ENCODE results near the gene KIF26B. TPM values are rescaled to one million over a fixed set of nuclear protein-coding genes. Genes with fewer than 3 reads are reported as not detected.

Gene KIF26B
- total RNA-seq, 1 experiment from 2014 or later, result 1.2 TPM

DNA sequence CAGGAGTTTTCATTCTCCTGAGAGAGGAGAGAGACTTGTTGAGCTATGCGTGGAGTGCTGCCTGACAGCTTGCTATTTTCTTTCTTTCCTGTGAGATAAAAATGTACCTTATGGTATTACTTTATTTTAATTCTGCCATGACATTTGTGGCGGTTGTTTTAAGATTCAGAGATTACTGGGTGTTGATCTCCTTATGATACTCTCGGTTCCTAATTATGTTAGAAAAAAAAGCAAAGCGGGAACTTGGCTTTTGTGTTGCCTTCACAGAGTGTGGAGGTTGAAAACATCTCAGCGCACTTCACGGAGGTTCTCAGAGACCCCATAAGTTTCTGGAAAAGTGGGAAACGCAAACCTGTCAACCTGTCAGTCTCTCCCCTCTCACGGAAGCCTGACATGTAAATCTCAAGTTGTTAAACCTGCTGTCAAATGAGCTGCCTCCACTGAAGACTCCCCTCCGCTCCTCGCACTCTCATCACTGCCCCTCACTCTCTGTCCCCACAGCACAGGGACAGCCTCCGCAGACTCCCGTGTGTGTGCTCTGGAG lies 405.6 kb downstream of the KIF26B start (continued):
- TF ChIP-seq, protein P1, sequence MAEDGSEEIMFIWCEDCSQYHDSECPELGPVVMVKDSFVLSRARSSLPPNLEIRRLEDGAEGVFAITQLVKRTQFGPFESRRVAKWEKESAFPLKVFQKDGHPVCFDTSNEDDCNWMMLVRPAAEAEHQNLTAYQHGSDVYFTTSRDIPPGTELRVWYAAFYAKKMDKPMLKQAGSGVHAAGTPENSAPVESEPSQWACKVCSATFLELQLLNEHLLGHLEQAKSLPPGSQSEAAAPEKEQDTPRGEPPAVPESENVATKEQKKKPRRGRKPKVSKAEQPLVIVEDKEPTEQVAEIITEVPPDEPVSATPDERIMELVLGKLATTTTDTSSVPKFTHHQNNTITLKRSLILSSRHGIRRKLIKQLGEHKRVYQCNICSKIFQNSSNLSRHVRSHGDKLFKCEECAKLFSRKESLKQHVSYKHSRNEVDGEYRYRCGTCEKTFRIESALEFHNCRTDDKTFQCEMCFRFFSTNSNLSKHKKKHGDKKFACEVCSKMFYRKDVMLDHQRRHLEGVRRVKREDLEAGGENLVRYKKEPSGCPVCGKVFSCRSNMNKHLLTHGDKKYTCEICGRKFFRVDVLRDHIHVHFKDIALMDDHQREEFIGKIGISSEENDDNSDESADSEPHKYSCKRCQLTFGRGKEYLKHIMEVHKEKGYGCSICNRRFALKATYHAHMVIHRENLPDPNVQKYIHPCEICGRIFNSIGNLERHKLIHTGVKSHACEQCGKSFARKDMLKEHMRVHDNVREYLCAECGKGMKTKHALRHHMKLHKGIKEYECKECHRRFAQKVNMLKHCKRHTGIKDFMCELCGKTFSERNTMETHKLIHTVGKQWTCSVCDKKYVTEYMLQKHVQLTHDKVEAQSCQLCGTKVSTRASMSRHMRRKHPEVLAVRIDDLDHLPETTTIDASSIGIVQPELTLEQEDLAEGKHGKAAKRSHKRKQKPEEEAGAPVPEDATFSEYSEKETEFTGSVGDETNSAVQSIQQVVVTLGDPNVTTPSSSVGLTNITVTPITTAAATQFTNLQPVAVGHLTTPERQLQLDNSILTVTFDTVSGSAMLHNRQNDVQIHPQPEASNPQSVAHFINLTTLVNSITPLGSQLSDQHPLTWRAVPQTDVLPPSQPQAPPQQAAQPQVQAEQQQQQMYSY (CRISPR knock-in tag; IDR thresholded peaks at IDR 0.05), result no peak
- TF ChIP-seq ESRRA (CRISPR knock-in tag; IDR thresholded peaks at IDR 0.05; ENCODE audit: borderline replicate concordance), result no peak
- no peak for TF ChIP-seq TEAD4 (CRISPR knock-in tag; IDR thresholded peaks at IDR 0.05)

DNA sequence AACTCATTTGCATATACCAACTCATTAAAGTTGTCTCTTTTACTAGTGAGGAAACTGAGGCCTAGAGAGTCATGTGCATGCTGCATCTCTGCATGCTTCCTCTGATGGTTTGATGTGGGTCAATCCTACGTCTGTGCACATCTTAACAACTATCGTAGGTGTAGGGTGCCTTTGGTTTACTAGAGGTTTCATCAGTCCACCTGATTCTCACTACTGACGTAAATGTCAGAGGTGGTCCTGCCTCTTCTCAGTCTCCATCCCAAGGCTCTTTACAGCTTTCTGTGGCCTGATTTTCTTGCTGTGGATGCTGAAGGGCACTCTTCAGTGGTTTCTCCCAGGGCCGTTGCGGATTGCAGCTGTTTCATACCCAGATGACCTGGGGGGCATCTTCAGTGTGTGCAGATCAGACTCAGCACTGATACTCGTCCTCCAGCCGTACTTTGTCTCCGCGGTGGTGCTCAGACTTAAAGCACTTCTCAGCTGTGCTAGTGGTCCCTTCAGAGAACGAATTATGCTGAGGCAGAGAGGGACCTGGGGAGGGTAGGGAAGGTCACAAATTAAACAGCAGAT lies 407.0 kb downstream of the KIF26B start:
- no peak overlapping the region for H3K4me3 Mint-ChIP-seq
- ATAC-seq, result no peak
- CTCF ChIA-PET, result no interaction called here
- no peak overlapping the region for H3K27ac Mint-ChIP-seq
- POLR2A ChIA-PET, result no interaction called here
- no peaks in the 10 kb centered on the region for H3K27me3 Mint-ChIP-seq (ENCODE audit: low read depth)
- peaks cover 4% of the 10 kb centered on the region; the same call in 1 of the 2 replicates for H3K4me1 Mint-ChIP-seq
- no peaks in the 10 kb centered on the region for H3K36me3 Mint-ChIP-seq
- H3K9me3 Mint-ChIP-seq, result peaks cover 8% of the 10 kb centered on the region
- DNase-seq (ENCODE audit: low spot score), result no peak
- TF ChIP-seq NFYB (CRISPR knock-in tag; conservative IDR thresholded peaks at IDR 0.05; ENCODE audit: low read depth), result no peak
- no peak for TF ChIP-seq ZNF416 (CRISPR knock-in tag; IDR thresholded peaks at IDR 0.05)
- TF ChIP-seq, protein P2, sequence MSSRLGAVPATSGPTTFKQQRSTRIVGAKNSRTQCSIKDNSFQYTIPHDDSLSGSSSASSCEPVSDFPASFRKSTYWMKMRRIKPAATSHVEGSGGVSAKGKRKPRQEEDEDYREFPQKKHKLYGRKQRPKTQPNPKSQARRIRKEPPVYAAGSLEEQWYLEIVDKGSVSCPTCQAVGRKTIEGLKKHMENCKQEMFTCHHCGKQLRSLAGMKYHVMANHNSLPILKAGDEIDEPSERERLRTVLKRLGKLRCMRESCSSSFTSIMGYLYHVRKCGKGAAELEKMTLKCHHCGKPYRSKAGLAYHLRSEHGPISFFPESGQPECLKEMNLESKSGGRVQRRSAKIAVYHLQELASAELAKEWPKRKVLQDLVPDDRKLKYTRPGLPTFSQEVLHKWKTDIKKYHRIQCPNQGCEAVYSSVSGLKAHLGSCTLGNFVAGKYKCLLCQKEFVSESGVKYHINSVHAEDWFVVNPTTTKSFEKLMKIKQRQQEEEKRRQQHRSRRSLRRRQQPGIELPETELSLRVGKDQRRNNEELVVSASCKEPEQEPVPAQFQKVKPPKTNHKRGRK (CRISPR knock-in tag; IDR thresholded peaks at IDR 0.05; ENCODE audit: borderline replicate concordance), result no peak
- TF ChIP-seq JUN (CRISPR knock-in tag; IDR thresholded peaks at IDR 0.05), result no peak
- no peak for TF ChIP-seq MXD4 (CRISPR knock-in tag; IDR thresholded peaks at IDR 0.05; ENCODE audit: borderline replicate concordance)
- TF ChIP-seq, protein P3, sequence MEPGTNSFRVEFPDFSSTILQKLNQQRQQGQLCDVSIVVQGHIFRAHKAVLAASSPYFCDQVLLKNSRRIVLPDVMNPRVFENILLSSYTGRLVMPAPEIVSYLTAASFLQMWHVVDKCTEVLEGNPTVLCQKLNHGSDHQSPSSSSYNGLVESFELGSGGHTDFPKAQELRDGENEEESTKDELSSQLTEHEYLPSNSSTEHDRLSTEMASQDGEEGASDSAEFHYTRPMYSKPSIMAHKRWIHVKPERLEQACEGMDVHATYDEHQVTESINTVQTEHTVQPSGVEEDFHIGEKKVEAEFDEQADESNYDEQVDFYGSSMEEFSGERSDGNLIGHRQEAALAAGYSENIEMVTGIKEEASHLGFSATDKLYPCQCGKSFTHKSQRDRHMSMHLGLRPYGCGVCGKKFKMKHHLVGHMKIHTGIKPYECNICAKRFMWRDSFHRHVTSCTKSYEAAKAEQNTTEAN (CRISPR knock-in tag; IDR thresholded peaks at IDR 0.05), result no peak
- TF ChIP-seq, protein P4, sequence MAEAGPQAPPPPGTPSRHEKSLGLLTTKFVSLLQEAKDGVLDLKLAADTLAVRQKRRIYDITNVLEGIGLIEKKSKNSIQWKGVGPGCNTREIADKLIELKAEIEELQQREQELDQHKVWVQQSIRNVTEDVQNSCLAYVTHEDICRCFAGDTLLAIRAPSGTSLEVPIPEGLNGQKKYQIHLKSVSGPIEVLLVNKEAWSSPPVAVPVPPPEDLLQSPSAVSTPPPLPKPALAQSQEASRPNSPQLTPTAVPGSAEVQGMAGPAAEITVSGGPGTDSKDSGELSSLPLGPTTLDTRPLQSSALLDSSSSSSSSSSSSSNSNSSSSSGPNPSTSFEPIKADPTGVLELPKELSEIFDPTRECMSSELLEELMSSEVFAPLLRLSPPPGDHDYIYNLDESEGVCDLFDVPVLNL (CRISPR knock-in tag; IDR thresholded peaks at IDR 0.05; ENCODE audit: borderline replicate concordance, low read depth), result no peak

DNA sequence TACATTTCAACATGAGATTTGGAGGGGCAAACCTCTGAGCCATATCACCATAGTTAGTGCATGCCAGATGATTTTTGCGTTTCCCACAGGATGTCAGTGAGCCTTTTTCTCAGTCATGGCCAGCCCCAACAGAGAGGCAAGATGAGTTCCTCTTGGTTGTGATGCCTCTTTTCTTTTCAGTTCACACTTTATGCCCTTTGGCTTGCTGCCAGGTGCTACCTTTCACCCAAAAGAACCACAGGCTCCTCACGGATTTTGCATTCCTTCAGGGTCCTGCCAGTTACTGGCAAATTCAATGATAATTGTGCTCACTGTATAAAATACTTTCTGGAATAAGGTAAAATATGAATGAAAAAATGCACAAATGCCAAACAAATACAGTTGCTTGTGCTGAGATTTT lies 411.3 kb downstream of the KIF26B start:
- CTCF ChIA-PET, result no interaction called here
- POLR2A ChIA-PET, result no interaction called here
- TF ChIP-seq, protein P5, sequence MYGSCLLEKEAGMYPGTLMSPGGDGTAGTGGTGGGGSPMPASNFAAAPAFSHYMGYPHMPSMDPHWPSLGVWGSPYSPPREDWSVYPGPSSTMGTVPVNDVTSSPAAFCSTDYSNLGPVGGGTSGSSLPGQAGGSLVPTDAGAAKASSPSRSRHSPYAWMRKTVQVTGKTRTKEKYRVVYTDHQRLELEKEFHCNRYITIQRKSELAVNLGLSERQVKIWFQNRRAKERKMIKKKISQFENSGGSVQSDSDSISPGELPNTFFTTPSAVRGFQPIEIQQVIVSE (CRISPR knock-in tag; IDR thresholded peaks at IDR 0.05; ENCODE audit: borderline replicate concordance), result no peak
- TF ChIP-seq FOXJ3 (CRISPR knock-in tag; IDR thresholded peaks at IDR 0.05; ENCODE audit: borderline replicate concordance), result no peak
- H3K9me3 Mint-ChIP-seq, result peaks cover 8% of the 10 kb centered on the region
- ATAC-seq (no peak), DNase-seq (ENCODE audit: low spot score) (no peak)
- H3K27me3 Mint-ChIP-seq (ENCODE audit: low read depth), result no peaks in the 10 kb centered on the region
- H3K4me1 Mint-ChIP-seq, result no peaks in the 10 kb centered on the region
- H3K36me3 Mint-ChIP-seq, result no peaks in the 10 kb centered on the region
- no peak overlapping the region for H3K4me3 Mint-ChIP-seq
- H3K27ac Mint-ChIP-seq, result no peak overlapping the region
